KMS-11 (cell line): ENCODE measurements around the gene QSER1.

Experiments
- H2AFZ ChIP-seq: fragments of 200-600 bp; sonication (generic); 2 replicates; pipeline ENCODE4 v1.6.1; 2016; ENCODE audit warnings: antibody characterized with exemption, mixed run types, low read depth
- H3K27ac ChIP-seq: fragments of 200-600 bp; sonication (generic); 2 replicates; pipeline ENCODE4 v1.6.1; 2016; ENCODE audit warnings: mild to moderate bottlenecking, mixed run types
- H3K27me3 ChIP-seq: fragments of 200-600 bp; sonication (generic); 2 replicates; pipeline ENCODE4 v1.6.1; 2017; ENCODE audit warnings: mild to moderate bottlenecking, low read depth, mixed run types, moderate library complexity; ENCODE audit not compliant: insufficient read depth
- H3K36me3 ChIP-seq: fragments of 200-600 bp; sonication (generic); 2 replicates; pipeline ENCODE4 v1.6.1; 2017; ENCODE audit warnings: mild to moderate bottlenecking, mixed run types; ENCODE audit not compliant: insufficient read depth
- H3K4me1 ChIP-seq: fragments of 200-600 bp; sonication (generic); 2 replicates; pipeline ENCODE4 v1.6.1; 2016; ENCODE audit warnings: mild to moderate bottlenecking, low read depth, mixed run types; ENCODE audit not compliant: poor library complexity, severe bottlenecking
- H3K4me2 ChIP-seq: fragments of 200-600 bp; sonication (generic); 2 replicates; pipeline ENCODE4 v1.7.0; 2016; ENCODE audit warnings: mild to moderate bottlenecking, mixed run types
- H3K4me3 ChIP-seq: fragments of 200-600 bp; sonication (generic); IDR thresholded peaks from 2 replicates; pipeline ENCODE4 v1.6.1; 2017; ENCODE audit warnings: low read depth, low read length, mixed read lengths; ENCODE audit not compliant: insufficient read depth
- H3K79me2 ChIP-seq: fragments of 200-600 bp; sonication (generic); 2 replicates; pipeline ENCODE4 v1.6.1; 2016; ENCODE audit warnings: low read depth, mixed run types; ENCODE audit not compliant: insufficient read depth
- H3K9ac ChIP-seq: fragments of 200-600 bp; sonication (generic); 2 replicates; pipeline ENCODE4 v1.6.1; 2016; ENCODE audit warnings: mild to moderate bottlenecking, mixed run types
- H4K20me1 ChIP-seq: fragments of 200-600 bp; sonication (generic); 2 replicates; pipeline ENCODE4 v1.6.1; 2016; ENCODE audit warnings: mild to moderate bottlenecking, mixed run types; ENCODE audit not compliant: insufficient read depth
- TF ChIP-seq, protein P1 (sequence below): fragments of 200-600 bp; sonication (generic); conservative IDR thresholded peaks from 2 replicates; pipeline ENCODE4 v1.6.1; 2017; ENCODE audit warnings: low read depth, mild to moderate bottlenecking, antibody characterized with exemption, low read length, moderate library complexity, mixed read lengths

QSER1 gene

GRCh38 chr11:33001751-33002542, 109.3 kb downstream of the QSER1 start:
- H3K79me2 ChIP-seq = no peaks in the 10 kb centered on the region
- H3K4me3 ChIP-seq = no peak overlapping the region
- TF ChIP-seq, protein P1, sequence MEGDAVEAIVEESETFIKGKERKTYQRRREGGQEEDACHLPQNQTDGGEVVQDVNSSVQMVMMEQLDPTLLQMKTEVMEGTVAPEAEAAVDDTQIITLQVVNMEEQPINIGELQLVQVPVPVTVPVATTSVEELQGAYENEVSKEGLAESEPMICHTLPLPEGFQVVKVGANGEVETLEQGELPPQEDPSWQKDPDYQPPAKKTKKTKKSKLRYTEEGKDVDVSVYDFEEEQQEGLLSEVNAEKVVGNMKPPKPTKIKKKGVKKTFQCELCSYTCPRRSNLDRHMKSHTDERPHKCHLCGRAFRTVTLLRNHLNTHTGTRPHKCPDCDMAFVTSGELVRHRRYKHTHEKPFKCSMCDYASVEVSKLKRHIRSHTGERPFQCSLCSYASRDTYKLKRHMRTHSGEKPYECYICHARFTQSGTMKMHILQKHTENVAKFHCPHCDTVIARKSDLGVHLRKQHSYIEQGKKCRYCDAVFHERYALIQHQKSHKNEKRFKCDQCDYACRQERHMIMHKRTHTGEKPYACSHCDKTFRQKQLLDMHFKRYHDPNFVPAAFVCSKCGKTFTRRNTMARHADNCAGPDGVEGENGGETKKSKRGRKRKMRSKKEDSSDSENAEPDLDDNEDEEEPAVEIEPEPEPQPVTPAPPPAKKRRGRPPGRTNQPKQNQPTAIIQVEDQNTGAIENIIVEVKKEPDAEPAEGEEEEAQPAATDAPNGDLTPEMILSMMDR = no peak
- H4K20me1 ChIP-seq = no peaks in the 10 kb centered on the region
- peak overlapping the region; percentile 3; the same call in 1 of the 2 replicates for H3K4me2 ChIP-seq
- peaks cover 9% of the 10 kb centered on the region for H3K4me1 ChIP-seq
- H3K27ac ChIP-seq = no peak overlapping the region
- H3K27me3 ChIP-seq = no peaks in the 10 kb centered on the region
- no peak overlapping the region for H3K9ac ChIP-seq
- H2AFZ ChIP-seq = no peak overlapping the region
- no peaks in the 10 kb centered on the region for H3K36me3 ChIP-seq

DNA sequence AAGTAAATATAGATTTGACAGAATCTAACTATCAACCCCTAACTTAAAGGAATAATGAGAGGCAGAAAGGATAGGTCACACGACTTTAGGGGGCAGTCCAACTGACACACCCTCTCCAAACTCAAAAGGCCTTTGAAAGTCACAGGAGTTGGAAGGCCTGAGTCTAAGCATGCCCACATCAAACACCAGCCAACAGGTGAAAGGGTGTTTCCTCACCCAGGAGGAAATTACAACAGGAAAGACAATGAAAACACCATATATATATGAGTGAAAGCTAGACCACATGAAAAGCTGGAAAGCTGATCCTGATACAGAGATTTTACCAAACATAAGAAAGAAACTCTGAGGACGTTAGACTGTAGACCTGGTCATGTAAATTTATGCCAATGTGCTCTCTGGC, 112.6 kb downstream of the QSER1 start:
- H3K36me3 ChIP-seq = no peaks in the 10 kb centered on the region
- peaks cover 9% of the 10 kb centered on the region for H3K4me1 ChIP-seq
- H2AFZ ChIP-seq = no peak overlapping the region
- no peaks in the 10 kb centered on the region for H3K27me3 ChIP-seq
- no peaks in the 10 kb centered on the region for H4K20me1 ChIP-seq
- H3K4me2 ChIP-seq = no peak overlapping the region
- no peak overlapping the region for H3K27ac ChIP-seq
- no peak overlapping the region for H3K4me3 ChIP-seq
- TF ChIP-seq, protein P1 = no peak
- H3K9ac ChIP-seq = no peak overlapping the region
- no peaks in the 10 kb centered on the region for H3K79me2 ChIP-seq

DNA sequence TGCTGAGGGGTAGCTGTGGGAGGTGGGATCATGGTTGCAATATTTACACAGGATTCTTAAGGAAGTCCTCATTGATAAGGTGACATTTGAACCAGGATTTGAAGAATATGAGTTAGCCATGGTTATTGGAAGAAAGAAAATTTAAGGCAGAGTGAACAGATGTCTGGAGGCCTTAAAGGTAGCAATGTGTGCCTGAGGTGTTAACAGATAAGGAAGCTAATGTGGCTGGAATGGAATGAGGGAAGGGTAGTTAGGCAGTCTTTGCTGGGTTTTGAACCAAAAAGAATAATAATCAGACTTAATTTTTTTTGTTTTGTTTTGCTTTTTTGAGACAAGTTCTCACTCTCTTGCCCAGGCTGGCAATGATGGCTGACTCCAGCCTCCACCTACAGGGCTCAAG, 113.4 kb downstream of the QSER1 start:
- no peak overlapping the region for H3K27ac ChIP-seq
- H3K79me2 ChIP-seq = no peaks in the 10 kb centered on the region
- no peak overlapping the region for H3K4me3 ChIP-seq
- no peak overlapping the region for H3K4me2 ChIP-seq
- no peaks in the 10 kb centered on the region for H3K36me3 ChIP-seq
- no peak overlapping the region for H3K9ac ChIP-seq
- H4K20me1 ChIP-seq = no peaks in the 10 kb centered on the region
- H2AFZ ChIP-seq = no peak overlapping the region
- TF ChIP-seq, protein P1 = no peak
- no peaks in the 10 kb centered on the region for H3K27me3 ChIP-seq
- H3K4me1 ChIP-seq = peaks cover 13% of the 10 kb centered on the region

GRCh38 chr11:33013755-33014154, 121.1 kb downstream of the QSER1 start:
- H3K27ac ChIP-seq = no peak overlapping the region
- no peak overlapping the region for H3K9ac ChIP-seq
- no peak overlapping the region for H3K4me3 ChIP-seq
- TF ChIP-seq, protein P1 = no peak
- H3K4me1 ChIP-seq = peaks cover 17% of the 10 kb centered on the region
- no peak overlapping the region for H3K4me2 ChIP-seq
- no peak overlapping the region for H2AFZ ChIP-seq
- no peaks in the 10 kb centered on the region for H3K79me2 ChIP-seq
- no peaks in the 10 kb centered on the region for H3K36me3 ChIP-seq
- H4K20me1 ChIP-seq = no peaks in the 10 kb centered on the region
- H3K27me3 ChIP-seq = no peaks in the 10 kb centered on the region
